Neutrophil (primary cell): Measurements from ENCODE around the gene GPR108.

Experiments used
- H3K27ac ChIP-seq: fragments of 200-600 bp; sonication (generic); 2 replicates; pipeline ENCODE4 v1.5.1; 2016; ENCODE audit warnings: mild to moderate bottlenecking, moderate library complexity
- H3K27me3 ChIP-seq: fragments of 200-600 bp; sonication (generic); 2 replicates; pipeline ENCODE4 v1.6.0; 2016; ENCODE audit warnings: mild to moderate bottlenecking
- H3K36me3 ChIP-seq: fragments of 200-600 bp; sonication (generic); 2 replicates; pipeline ENCODE4 v1.5.1; 2017
- H3K4me1 ChIP-seq, 2 experiments: fragments of 200-600 bp in 1 of 2; sonication (generic) in 1 of 2; 1 replicate in 1 of 2; 2 replicates in 1 of 2; pipeline versions ENCODE4 v1.5.1 to v1.6.1; 2013 to 2016; ENCODE audit warnings: low read depth in 1 of 2, low read length in 1 of 2, mild to moderate bottlenecking in 1 of 2, moderate library complexity in 1 of 2; ENCODE audit not compliant: control insufficient read depth in 1 of 2, insufficient read depth in 1 of 2
- H3K4me3 ChIP-seq, 2 experiments: fragments of 200-600 bp in 1 of 2; sonication (generic) in 1 of 2; 1 replicate in 1 of 2; 2 replicates in 1 of 2; pipeline ENCODE4 v1.5.1; 2013 to 2016; ENCODE audit warnings: low read depth in 1 of 2, low read length in 1 of 2, mild to moderate bottlenecking in 1 of 2, moderate library complexity in 1 of 2
- H3K9me3 ChIP-seq: fragments of 200-600 bp; sonication (generic); 2 replicates; pipeline ENCODE4 v1.5.1; 2016
- CTCF ChIP-seq: fragments of 200-600 bp; sonication (generic); IDR thresholded peaks from 2 replicates; pipeline ENCODE4 v1.5.1; 2016; ENCODE audit warnings: antibody characterized with exemption

Gene GPR108

GRCh38 chr19:6718111-6718740, 19.2 kb downstream of the GPR108 start:
- H3K36me3 ChIP-seq: no peaks in the 10 kb centered on the region
- peaks cover 10% of the 10 kb centered on the region for H3K27me3 ChIP-seq
- TF ChIP-seq CTCF: no peak

GRCh38 chr19:6717441-6717971, 19.9 kb downstream of the GPR108 start:
- H3K4me1 ChIP-seq: peaks cover 28 to 29% of the 10 kb centered on the region in 2 experiments
- H3K27ac ChIP-seq: no peak overlapping the region
- H3K27me3 ChIP-seq: peaks cover 12% of the 10 kb centered on the region
- no peaks in the 10 kb centered on the region for H3K36me3 ChIP-seq
- no peaks in the 10 kb centered on the region for H3K9me3 ChIP-seq
- no peak overlapping the region for H3K4me3 ChIP-seq
- no peak for TF ChIP-seq CTCF

More at GRCh38 chr19:6718111-6718740, 19.2 kb downstream of the GPR108 start:
- Histone ChIP-seq H3K27ac (no peak overlapping the region), H3K4me3 (no peak overlapping the region), H3K4me1 (peaks cover 35 to 36% of the 10 kb centered on the region in 2 experiments), H3K9me3 (no peaks in the 10 kb centered on the region)

- Histone ChIP-seq H3K36me3 (no peaks in the 10 kb centered on the region), H3K27me3 (peaks cover 17% of the 10 kb centered on the region), H3K4me1 (peaks cover 23 to 24% of the 10 kb centered on the region in 2 experiments), H3K27ac (no peak overlapping the region), H3K4me3 (no peak overlapping the region), H3K9me3 (no peaks in the 10 kb centered on the region)
- no peak for TF ChIP-seq CTCF
Observed at GRCh38 chr19:6717036-6717435, 20.3 kb downstream of the GPR108 start.

- H3K27ac ChIP-seq: no peak overlapping the region
- H3K4me1 ChIP-seq: peaks cover 19 to 20% of the 10 kb centered on the region in 2 experiments
- no peaks in the 10 kb centered on the region for H3K36me3 ChIP-seq
- peaks cover 21% of the 10 kb centered on the region for H3K27me3 ChIP-seq
- H3K9me3 ChIP-seq: no peaks in the 10 kb centered on the region
- no peak overlapping the region for H3K4me3 ChIP-seq
- no peak for TF ChIP-seq CTCF
Observed at GRCh38 chr19:6716610-6716970, 20.8 kb downstream of the GPR108 start.

GRCh38 chr19:6714749-6715555, 22.4 kb downstream of the GPR108 start:
- Histone ChIP-seq H3K27me3 (peaks cover 38% of the 10 kb centered on the region), H3K4me1 (peaks cover 2 to 4% of the 10 kb centered on the region in 2 experiments), H3K4me3 (no peak overlapping the region), H3K9me3 (no peaks in the 10 kb centered on the region), H3K36me3 (no peaks in the 10 kb centered on the region), H3K27ac (no peak overlapping the region)
- TF ChIP-seq CTCF: no peak
